T1000 (cell line): ENCODE measurements around the gene MINAR2.

ENCODE experiments used
- DNase-seq: peaks from one replicate; lab custom pipeline; 2025; ENCODE audit warnings: mixed read lengths; lab: John Stamatoyannopoulos, UW

Gene MINAR2

DNA sequence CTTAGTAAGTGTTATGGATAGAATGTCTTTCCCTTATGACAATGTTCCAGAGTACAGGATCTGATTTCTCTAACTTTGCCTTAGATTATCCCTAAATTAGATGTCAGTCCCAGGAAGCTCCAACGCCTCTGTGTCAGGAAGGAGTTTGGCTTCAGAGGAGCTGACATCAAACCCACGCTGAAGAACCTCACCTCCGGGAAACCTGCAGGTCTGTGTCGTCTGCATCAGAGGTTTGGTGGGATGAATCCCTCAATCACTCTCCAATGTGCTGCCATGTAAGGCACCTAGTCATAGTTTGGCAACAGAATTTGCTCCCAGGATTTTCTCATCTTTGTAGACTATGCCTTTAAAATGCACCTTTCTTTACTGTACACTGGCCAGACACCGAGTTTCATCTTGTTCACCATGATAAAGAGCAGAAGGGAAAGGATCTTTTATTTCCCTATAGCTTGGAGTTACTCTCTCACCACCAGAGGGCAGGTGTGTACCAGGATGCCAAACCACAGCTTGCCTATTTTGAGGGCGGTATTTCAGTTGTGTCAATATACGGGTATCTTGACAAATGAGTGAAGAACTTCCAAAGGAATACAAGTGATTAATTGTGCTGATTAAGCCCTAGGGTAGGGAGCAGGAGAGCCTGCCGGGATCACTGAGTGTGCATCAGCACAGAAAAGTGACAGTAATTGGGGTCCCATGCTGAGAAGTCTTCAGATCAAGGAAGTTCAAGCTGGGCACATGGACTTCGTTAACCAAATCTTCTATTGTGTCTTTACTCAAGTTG, 23.4 kb downstream of the MINAR2 start:
- DNase-seq: no peak

DNA sequence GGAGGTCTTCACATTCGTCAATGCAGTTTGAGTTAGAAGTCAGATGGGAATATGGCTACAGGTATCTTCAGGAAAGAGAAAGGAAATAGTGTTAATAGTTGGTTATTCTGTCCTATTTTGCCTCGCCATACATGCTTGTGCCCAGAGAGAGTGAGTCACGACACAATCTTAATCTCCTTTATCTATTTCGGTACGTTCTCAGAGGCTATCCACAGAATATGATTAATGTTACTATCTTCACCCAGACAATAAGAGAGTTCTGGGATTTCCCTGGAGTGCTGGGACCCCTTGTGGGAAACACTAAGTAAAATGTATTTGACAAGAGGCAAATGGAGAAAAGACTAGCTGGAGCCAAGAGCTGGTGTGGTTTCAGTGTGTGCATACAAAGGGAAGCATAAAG, 25.5 kb downstream of the MINAR2 start:
- no peak for DNase-seq

DNA sequence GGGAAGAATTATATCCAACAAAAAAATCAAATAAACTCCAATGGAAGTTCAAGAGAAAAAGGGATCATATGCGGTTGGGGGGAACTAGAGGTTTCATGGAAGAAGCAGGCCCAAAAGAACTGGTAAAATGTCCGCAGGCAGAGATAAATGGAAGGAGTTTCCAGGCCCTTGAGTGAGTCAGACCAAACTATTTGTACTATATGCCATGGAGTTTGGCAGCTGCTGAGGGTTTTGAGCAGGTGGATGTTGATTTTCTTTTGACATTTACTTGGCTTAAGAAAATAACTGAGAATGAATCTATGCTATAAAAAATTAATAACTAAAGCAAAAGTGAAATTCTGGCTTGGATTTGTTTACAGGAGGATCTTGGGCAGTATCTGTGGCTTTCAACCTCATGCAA, 33.7 kb downstream of the MINAR2 start:
- DNase-seq: no peak

GRCh38 chr5:129803403-129803802, 55.5 kb downstream of the MINAR2 start:
- DNase-seq: no peak

GRCh38 chr5:129804705-129805104, 56.8 kb downstream of the MINAR2 start:
- no peak for DNase-seq

- no peak for DNase-seq
Measured at GRCh38 chr5:129807162-129807814, 59.4 kb downstream of the MINAR2 start.
